GM12878 (cell line): Measurements from ENCODE around the gene SSUH2. TPM values are rescaled to one million over a fixed set of nuclear protein-coding genes. Genes with fewer than 3 reads are reported as not detected.

Source experiments
- ATAC-seq: fragments of 200-7000 bp; cut with Tn5 transposase; 3 replicates; pipeline ENCODE4 v1.9.1; 2020; ENCODE audit warnings: mild to moderate bottlenecking, moderate library complexity
- BruUV-seq: library from RNA; stranded (reverse); fragments of 400-500 nt; replicated peaks from 2 replicates; lab custom pipeline; 2021; lab: Mats Ljungman, UMichigan
- CTCF ChIA-PET: fragments of 300-600 bp; sonication (Branson Sonifier 250); formaldehyde crosslinking; extraction: SDS; loops from one replicate; lab custom pipeline; 2021; ENCODE audit warnings: inconsistent platforms; lab: Yijun Ruan, JAX
- POLR2A ChIA-PET: fragments of 350-600 bp; formaldehyde crosslinking; extraction: SDS; loops from one replicate; lab custom pipeline; 2021; ENCODE audit warnings: inconsistent platforms; lab: Charles Lee
- RAD21 ChIA-PET: fragments of 300-600 bp; sonication (Branson Sonifier 250); formaldehyde crosslinking; loops from one replicate; lab custom pipeline; 2023; ENCODE audit warnings: antibody characterized with exemption; ENCODE audit not compliant: unreplicated experiment; lab: Charles Lee
- SMC1A ChIA-PET: fragments of 300-600 bp; sonication (Branson Sonifier 250); formaldehyde crosslinking; loops from one replicate; lab custom pipeline; 2023; ENCODE audit not compliant: unreplicated experiment, uncharacterized antibody; lab: Charles Lee
- DNase-seq: peaks from one replicate; pipeline ENCODE4 v3.0.0-alpha.2; 2011; ENCODE audit warnings: low read depth, low spot score
- FAIRE-seq: peaks from 3 replicates; lab custom pipeline; 2011; peaks lifted over from hg19 to GRCh38; lab: Jason Lieb, UNC
- H2AFZ ChIP-seq: 2 replicates; pipeline ENCODE4 v1.6.0; 2011; ENCODE audit warnings: low read depth, low read length, control low read depth; ENCODE audit not compliant: control insufficient read depth
- H3K27ac ChIP-seq: 2 replicates; pipeline ENCODE4 v1.5.1; 2011; ENCODE audit warnings: control low read depth; ENCODE audit not compliant: control insufficient read depth, insufficient read depth
- H3K27me3 ChIP-seq, 2 experiments: replicated peaks in 1 of 2; 2 replicates each; pipeline versions ENCODE4 v1.6.0 to v1.6.1; 2011; ENCODE audit warnings: low read length in 1 of 2; ENCODE audit not compliant: control insufficient read depth in 2 of 2, insufficient read depth in 2 of 2
- H3K36me3 ChIP-seq, 2 experiments: 2 replicates each; pipeline ENCODE4 v1.5.1; 2011; ENCODE audit warnings: low read length in 1 of 2; ENCODE audit not compliant: control insufficient read depth in 2 of 2, insufficient read depth in 2 of 2
- H3K4me1 ChIP-seq: 2 replicates; pipeline ENCODE4 v1.6.1; 2011; ENCODE audit warnings: mild to moderate bottlenecking, low read length, moderate library complexity, mixed read lengths; ENCODE audit not compliant: control insufficient read depth, insufficient read depth
- H3K4me2 ChIP-seq: 2 replicates; pipeline ENCODE4 v1.6.0; 2011; ENCODE audit warnings: control low read depth; ENCODE audit not compliant: control insufficient read depth, insufficient read depth
- H3K4me3 ChIP-seq: fragments of 200-600 bp; sonication (generic); 2 replicates; pipeline ENCODE4 v1.5.1; 2016
- H3K79me2 ChIP-seq: 2 replicates; pipeline ENCODE4 v1.6.0; 2011; ENCODE audit warnings: low read length; ENCODE audit not compliant: control insufficient read depth, insufficient read depth
- H3K9ac ChIP-seq: 2 replicates; pipeline ENCODE4 v1.8.0; 2011; ENCODE audit warnings: low read length, control low read depth, mixed read lengths; ENCODE audit not compliant: control insufficient read depth, insufficient read depth
- H3K9me3 ChIP-seq: replicated peaks from 3 replicates; pipeline ENCODE4 v1.5.1; 2011; ENCODE audit warnings: mild to moderate bottlenecking, low read length; ENCODE audit not compliant: control insufficient read depth, insufficient read depth
- H4K20me1 ChIP-seq: 2 replicates; pipeline ENCODE4 v1.6.0; 2011; ENCODE audit not compliant: control insufficient read depth, insufficient read depth
- CHD2 ChIP-seq: IDR thresholded peaks from 2 replicates; pipeline ENCODE4 v1.6.1; 2011; ENCODE audit warnings: low read depth, low read length, improper control_type of control experiment, borderline replicate concordance
- DPF2 ChIP-seq: fragments of 450-650 bp; IDR thresholded peaks from 2 replicates; pipeline ENCODE4 v1.6.1; 2017; ENCODE audit warnings: mild to moderate bottlenecking
- GABPA ChIP-seq: IDR thresholded peaks from 2 replicates; pipeline ENCODE4 v1.6.1; 2014; ENCODE audit warnings: antibody characterized with exemption, low read depth, mild to moderate bottlenecking, inconsistent platforms
- HSF1 ChIP-seq: fragments of 150-350 bp; IDR thresholded peaks from 2 replicates; pipeline ENCODE4 v1.6.1; 2014; ENCODE audit warnings: mild to moderate bottlenecking, low read depth, low read length
- IRF4 ChIP-seq: IDR thresholded peaks from 2 replicates; pipeline ENCODE4 v1.6.1; 2011; ENCODE audit warnings: low read depth, low read length
- NFXL1 ChIP-seq: fragments of 450-650 bp; IDR thresholded peaks from 2 replicates; pipeline ENCODE4 v1.6.1; 2017; ENCODE audit warnings: antibody characterized with exemption, mild to moderate bottlenecking, borderline replicate concordance
- NR2C1 ChIP-seq: fragments of 450-650 bp; IDR thresholded peaks from 2 replicates; pipeline ENCODE4 v1.6.1; 2017; ENCODE audit warnings: antibody characterized with exemption, mild to moderate bottlenecking, moderate library complexity
- NR2C2 ChIP-seq: IDR thresholded peaks from 2 replicates; pipeline ENCODE4 v1.6.1; 2011; ENCODE audit warnings: borderline replicate concordance, low read depth; ENCODE audit not compliant: control insufficient read depth, insufficient read length
- PRDM15 ChIP-seq: fragments of 450-650 bp; formaldehyde crosslinking; IDR thresholded peaks from 2 replicates; pipeline ENCODE4 v1.4.0; 2020; ENCODE audit warnings: mild to moderate bottlenecking, moderate library complexity
- RUNX3 ChIP-seq: IDR thresholded peaks from 2 replicates; pipeline ENCODE4 v1.6.1; 2012; ENCODE audit warnings: low read length, inconsistent platforms
- SKIL ChIP-seq: fragments of 450-650 bp; IDR thresholded peaks from 2 replicates; pipeline ENCODE4 v1.6.1; 2017; ENCODE audit warnings: mild to moderate bottlenecking, low read depth, inconsistent platforms; ENCODE audit not compliant: poor library complexity, severe bottlenecking
- WGBS: methylation state at CpG from one replicate; pipeline ENCODE4 v1.1.6; 2016; ENCODE audit warnings: low lambda C conversion rate; ENCODE audit not compliant: insufficient replicate concordance, insufficient coverage; ENCODE audit errors: missing lambda C conversion rate; 5-methylcytosine and 5-hydroxymethylcytosine counted together
- in situ Hi-C: fragments of 300-500 bp; cut with MboI; formaldehyde crosslinking; loops from 9 replicates; pipeline ENCODE4 v1.14.3; 2018; ENCODE audit warnings: mixed read lengths
- intact Hi-C: fragments of 100-400 bp; cut with micrococcal nuclease; formaldehyde crosslinking; loops from one replicate; pipeline ENCODE4 v1.14.2; 2022; ENCODE audit not compliant: unreplicated experiment
- polyA plus RNA-seq, 11 experiments: library from polyadenylated mRNA; depleted of rRNA in 4 of 11; unstranded in 6 of 11; stranded (reverse) in 5 of 11; fragments of >200 nt; fragmentation: Nextera tagmentation in 4 of 11; fragmentation: Illumina TruSeq in 1 of 11; extraction: Ambion mirVana in 4 of 11; extraction: Trizol in 1 of 11; gene quantifications; 1 replicate in 1 of 11; 2 replicates in 10 of 11; pipeline versions ENCODE4 v1.2.1 to v1.2.3, GENCODE V29; 2011 to 2016; ENCODE audit warnings: inconsistent platforms in 2 of 11, missing spikeins in 2 of 11, low read depth in 1 of 11
- total RNA-seq, 4 experiments: library from RNA; depleted of rRNA in 3 of 4; stranded (reverse); fragments of >200 nt in 3 of 4; fragmentation: Illumina TruSeq in 1 of 4; extraction: Trizol in 1 of 4; gene quantifications; 2 replicates each; pipeline versions ENCODE4 v1.2.1 to v1.2.3, GENCODE V29; 2013 to 2021
- TF ChIP-seq, protein P1 (sequence below): fragments of 450-650 bp; formaldehyde crosslinking; IDR thresholded peaks from 2 replicates; pipeline ENCODE4 v1.4.0; 2022; ENCODE audit warnings: mild to moderate bottlenecking, moderate library complexity

Gene SSUH2
- total and polyA plus RNA-seq, 10 of the 15 experiments (the other 5 are each of a cell fraction or from before 2014, with no cell fraction given) = 0.09 to 0.26 TPM; not detected in 8

GRCh38 chr3:8635125-8635524, 9.5 kb downstream of the SSUH2 start:
- WGBS = 0% methylated on average over 2 of the region's 2 CpGs
- no peak for TF ChIP-seq DPF2
- TF ChIP-seq GABPA = no peak
- no peak for TF ChIP-seq SKIL
- TF ChIP-seq NFXL1 = no peak
- no peak for TF ChIP-seq NR2C1
- no peak for TF ChIP-seq CHD2
- TF ChIP-seq RUNX3 = no peak
- TF ChIP-seq, protein P1, sequence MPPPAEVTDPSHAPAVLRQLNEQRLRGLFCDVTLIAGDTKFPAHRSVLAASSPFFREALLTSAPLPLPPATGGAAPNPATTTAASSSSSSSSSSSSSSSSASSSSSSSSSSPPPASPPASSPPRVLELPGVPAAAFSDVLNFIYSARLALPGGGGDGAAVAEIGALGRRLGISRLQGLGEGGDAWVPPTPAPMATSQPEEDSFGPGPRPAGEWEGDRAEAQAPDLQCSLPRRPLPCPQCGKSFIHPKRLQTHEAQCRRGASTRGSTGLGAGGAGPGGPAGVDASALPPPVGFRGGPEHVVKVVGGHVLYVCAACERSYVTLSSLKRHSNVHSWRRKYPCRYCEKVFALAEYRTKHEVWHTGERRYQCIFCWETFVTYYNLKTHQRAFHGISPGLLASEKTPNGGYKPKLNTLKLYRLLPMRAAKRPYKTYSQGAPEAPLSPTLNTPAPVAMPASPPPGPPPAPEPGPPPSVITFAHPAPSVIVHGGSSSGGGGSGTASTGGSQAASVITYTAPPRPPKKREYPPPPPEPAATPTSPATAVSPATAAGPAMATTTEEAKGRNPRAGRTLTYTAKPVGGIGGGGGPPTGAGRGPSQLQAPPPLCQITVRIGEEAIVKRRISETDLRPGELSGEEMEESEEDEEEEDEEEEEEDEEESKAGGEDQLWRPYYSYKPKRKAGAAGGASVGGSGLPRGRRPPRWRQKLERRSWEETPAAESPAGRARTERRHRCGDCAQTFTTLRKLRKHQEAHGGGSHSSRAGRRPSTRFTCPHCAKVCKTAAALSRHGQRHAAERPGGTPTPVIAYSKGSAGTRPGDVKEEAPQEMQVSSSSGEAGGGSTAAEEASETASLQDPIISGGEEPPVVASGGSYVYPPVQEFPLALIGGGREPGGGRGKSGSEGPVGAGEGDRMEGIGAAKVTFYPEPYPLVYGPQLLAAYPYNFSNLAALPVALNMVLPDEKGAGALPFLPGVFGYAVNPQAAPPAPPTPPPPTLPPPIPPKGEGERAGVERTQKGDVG (CRISPR knock-in tag) = no peak
- no peak for TF ChIP-seq IRF4
- TF ChIP-seq HSF1 = no peak
- TF ChIP-seq NR2C2 = no peak
- no peak for TF ChIP-seq PRDM15

More at GRCh38 chr3:8635125-8635524, 9.5 kb downstream of the SSUH2 start:
- DNase-seq = no peak
- Histone ChIP-seq H3K79me2 (no peaks in the 10 kb centered on the region), H3K27me3 (peaks cover 0 to 4% of the 10 kb centered on the region in 2 experiments; a peak in 3 of 4 replicates), H2AFZ (no peak overlapping the region), H3K4me3 (no peak overlapping the region), H4K20me1 (no peaks in the 10 kb centered on the region), H3K9me3 (no peaks in the 10 kb centered on the region), H3K9ac (no peak overlapping the region), H3K4me2 (no peak overlapping the region), H3K4me1 (no peaks in the 10 kb centered on the region), H3K27ac (no peak overlapping the region), H3K36me3 (no peaks in the 10 kb centered on the region)
- ChIA-PET SMC1A (no interaction called here), RAD21 (no interaction called here), CTCF (interaction anchor here (1.0 kb wide), 1 partner anchor 134 kb away, joined by 3 read pairs; no protein-coding TSS in a partner anchor), POLR2A (no interaction called here)
- FAIRE-seq = no peak
- intact Hi-C loops (no loop called here), in situ Hi-C loops (no loop called here)
- ATAC-seq = no peak
- no TSS peak for BruUV-seq
